GM21526 (cell line): ENCODE results near the gene MSANTD1.

Source experiments
- ATAC-seq: cut with Tn5 transposase; IDR thresholded peaks from one replicate; pipeline ENCODE4 v1.9.1; 2021; ENCODE audit warnings: moderate library complexity; ENCODE audit not compliant: unreplicated experiment, low FRiP score

MSANTD1 gene

DNA sequence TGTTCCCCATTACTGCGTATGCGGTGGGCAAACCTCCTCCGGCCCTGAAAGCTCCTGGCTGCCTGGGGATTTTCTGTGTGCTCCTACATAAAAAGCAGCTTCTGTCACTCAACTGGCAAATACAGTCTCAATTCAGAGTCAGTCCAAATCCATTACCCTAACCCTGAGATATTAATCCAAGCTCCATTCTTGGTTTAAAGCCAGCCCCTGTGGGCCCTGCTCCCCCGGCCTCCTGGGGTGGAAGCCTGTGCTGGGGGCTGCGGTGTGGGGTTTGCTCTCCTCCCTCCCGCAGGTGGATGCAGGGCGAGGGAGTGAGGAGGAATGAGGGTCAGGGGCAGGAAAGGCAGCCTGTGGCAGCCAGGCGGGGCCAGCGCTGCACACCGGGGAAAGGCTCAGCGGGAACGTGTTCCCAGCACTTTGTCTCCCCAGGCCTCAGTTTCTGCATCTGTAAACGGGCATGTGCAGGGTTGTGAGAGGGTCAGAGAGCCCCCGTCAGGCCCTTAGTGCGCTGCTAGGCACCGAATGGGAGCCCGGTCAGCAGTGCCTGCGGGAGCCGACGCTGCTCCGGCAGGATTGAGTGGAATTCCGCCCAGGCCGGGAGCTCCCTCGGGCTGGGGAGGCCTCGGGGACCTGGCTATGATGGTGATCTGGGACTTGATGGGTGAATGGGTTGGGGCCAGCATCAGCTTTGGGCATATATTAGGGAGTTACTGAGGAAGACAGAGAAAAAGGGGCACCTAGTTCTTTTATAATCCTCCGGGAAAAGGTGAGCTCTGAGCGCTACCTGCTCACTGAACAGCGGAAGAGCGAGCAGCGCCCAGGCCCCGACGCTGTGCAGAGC is 37.6 kb downstream of the MSANTD1 start:
- ATAC-seq = peak; percentile 11

GRCh38 chr4:3287271-3287971 is 38.5 kb downstream of the MSANTD1 start:
- ATAC-seq = no peak

DNA sequence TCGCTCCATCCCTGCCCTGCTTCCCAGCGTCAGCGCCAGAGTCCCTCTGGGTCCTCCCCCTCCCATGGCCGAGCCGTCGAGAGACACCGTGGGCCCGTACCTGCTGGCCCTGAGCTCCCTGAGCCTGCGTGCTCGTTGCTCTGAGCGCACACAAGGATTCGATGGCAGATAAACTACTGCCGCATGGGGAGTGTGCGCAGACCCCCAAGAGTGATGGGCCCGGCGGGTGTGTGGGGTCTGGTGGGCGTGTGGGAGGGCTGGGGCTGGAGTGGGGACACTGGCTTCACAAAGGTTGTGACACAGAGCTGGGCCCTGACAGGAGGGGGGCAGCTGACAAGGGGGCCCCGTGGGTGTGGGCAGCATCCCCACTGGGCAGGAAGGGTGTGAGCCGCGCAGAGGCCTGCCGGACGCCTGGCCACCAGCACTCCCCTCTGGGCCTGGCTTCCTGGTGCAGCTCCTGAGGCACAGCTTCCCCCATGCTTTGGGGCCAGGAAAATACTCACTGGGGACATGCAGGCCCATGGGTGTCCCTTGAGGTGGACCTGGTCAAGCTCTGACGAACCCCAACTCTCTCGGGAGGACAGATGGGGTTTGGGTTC is 39.1 kb downstream of the MSANTD1 start:
- no peak for ATAC-seq

- no peak for ATAC-seq
Measured at GRCh38 chr4:3288571-3289094, 39.7 kb downstream of the MSANTD1 start.

GRCh38 chr4:3290476-3290875 is 41.5 kb downstream of the MSANTD1 start:
- no peak for ATAC-seq

DNA sequence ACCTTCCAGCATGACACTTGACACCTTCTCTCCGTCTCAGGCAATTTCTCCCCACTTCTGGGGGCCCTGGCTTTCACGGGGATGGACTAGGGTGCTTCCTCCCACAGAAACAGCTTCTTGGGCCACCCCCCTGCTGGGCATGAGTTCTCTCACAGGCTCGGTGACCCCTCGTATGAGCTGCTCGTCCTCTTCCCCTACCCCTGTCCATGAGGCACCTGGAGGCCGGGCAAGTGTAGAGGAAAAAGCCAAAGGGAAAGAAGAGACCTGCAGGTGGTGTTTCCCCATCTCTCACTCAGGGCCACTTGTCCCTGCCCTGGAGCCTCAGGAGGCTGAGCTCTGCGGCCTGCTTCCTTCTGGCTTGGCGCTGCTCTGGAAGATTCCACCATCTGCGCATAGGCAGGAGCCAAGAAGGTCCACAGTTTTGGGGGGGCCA is 41.9 kb downstream of the MSANTD1 start:
- ATAC-seq = no peak

DNA sequence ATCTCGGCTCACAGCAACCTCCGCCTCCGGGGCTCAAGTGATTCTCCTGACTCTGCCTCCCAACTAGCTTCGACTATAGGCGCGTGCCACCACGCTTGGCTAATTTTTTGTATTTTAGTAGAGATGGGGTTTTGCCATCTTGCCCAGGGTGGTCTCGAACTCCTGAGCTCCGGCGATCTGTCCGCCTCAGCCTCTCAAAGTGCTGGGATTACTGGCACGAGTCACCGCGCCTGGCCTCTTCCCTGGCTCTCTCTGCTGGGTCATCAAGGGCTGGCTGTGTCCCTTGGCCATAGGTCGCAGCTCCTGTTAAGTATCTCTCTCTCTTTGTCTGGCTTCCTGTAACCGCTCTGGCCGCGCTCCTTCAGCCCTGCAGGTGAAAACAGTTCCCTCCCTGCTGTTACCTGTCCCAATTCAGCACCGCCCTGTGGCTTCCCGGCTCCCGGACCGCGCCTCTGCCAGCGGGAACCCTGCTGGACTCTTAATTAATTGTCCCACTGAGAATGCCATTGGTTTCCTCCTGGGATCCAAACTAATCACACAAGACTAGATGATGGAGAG is 42.5 kb downstream of the MSANTD1 start:
- ATAC-seq = no peak

GRCh38 chr4:3291969-3292570 is 43.1 kb downstream of the MSANTD1 start:
- no peak for ATAC-seq

- peak; percentile 80 for ATAC-seq
Measured at GRCh38 chr4:3292571-3293400, 43.8 kb downstream of the MSANTD1 start, which contains the start of gene RGS12. Gene RGS12, plus strand, starts transcription at chr4:3293021. Its CDS starts 23,150 bp downstream, at chr4:3316171.

DNA sequence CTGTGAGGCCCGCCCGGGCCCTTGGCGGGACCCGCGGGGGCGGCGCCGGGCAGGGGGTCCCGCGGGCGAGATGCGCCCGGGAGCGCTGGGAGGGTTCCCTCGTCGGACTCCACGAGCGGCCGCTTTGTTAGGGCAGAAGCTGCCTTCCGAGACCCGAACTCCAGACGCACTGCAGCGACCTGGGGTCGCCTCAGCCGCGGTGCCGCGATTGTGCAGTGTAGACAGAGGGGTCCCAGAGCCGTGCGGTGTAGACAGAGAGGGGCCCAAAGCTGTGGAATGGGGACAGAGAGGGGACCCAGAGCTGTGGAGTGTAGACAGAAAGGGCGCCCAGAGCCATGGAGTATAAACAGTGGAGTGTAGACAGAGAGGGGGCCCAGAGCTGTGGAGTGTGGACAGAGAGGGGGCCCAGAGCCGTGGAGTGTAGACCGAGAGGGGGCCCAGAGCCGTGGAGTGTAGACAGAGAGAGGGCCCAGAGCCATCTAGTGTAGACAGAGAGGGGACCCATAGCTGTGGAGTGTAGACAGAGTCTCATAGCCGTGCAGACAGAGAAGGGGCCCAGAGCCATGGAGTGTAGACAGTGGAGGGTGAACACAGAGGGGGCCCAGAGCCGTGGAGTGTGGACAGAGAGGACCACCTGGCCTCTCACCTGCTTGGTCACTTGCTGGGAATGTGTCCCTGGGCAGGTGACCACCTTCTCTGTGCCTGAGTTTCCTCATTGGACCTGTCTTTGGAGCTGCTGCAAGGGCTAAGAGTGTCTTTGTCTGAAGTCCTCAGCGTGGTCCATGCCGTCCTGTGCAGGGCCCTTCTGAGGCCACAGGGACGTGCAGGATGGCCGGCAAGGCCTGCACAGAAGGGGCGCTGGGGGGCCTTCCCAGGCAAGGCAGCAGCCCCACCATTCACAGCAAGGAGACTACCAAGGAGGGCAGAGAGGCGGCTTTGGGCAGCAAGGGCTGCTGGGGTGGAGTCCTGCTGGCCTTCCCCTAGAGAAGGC is 44.7 kb downstream of the MSANTD1 start:
- no peak for ATAC-seq

DNA sequence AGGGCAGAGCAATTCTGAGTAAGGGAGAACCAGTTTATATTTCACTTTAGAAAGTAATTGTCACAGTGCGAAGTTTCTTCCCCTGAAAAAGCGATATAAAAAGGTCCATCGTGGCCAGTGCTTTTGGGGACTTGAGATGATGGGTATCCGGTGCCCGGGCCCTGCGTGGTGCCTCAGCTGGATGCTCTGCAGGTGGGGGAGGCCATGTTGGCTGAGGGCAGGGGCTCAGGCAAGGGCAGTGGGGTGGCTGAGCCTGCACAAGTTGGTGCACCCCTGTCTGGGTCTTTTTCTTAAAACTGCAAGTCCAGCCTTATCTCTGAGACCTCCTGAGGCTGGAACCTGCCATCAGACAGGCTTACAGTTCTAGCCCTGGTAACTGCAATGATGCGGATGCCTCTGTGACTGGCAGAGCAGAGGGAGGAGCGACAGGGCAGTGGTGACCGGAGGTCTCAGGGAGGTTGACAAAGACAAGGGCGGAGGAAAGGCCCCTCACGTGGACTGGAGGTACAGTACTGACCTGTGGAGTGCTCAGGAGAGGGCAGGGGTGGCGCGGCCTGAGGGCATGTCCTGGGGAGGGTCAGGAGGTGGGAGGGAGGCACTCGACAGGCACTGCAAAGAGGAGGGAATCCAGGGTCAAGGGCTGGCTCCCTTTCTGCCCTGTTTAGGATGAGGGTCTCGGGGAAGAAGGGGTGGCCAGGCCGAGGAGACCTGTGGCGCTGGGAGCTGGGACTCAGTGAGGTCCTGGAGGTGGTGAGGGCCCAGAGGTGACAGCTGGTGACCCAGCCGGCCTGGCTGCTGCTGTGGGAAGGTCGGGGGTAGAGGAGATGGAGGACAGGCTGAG is 45.7 kb downstream of the MSANTD1 start:
- ATAC-seq = no peak

GRCh38 chr4:3295837-3296624 is 47.1 kb downstream of the MSANTD1 start:
- no peak for ATAC-seq

GRCh38 chr4:3296651-3297050 is 47.7 kb downstream of the MSANTD1 start:
- ATAC-seq = no peak

GRCh38 chr4:3297066-3297859 is 48.3 kb downstream of the MSANTD1 start:
- no peak for ATAC-seq

DNA sequence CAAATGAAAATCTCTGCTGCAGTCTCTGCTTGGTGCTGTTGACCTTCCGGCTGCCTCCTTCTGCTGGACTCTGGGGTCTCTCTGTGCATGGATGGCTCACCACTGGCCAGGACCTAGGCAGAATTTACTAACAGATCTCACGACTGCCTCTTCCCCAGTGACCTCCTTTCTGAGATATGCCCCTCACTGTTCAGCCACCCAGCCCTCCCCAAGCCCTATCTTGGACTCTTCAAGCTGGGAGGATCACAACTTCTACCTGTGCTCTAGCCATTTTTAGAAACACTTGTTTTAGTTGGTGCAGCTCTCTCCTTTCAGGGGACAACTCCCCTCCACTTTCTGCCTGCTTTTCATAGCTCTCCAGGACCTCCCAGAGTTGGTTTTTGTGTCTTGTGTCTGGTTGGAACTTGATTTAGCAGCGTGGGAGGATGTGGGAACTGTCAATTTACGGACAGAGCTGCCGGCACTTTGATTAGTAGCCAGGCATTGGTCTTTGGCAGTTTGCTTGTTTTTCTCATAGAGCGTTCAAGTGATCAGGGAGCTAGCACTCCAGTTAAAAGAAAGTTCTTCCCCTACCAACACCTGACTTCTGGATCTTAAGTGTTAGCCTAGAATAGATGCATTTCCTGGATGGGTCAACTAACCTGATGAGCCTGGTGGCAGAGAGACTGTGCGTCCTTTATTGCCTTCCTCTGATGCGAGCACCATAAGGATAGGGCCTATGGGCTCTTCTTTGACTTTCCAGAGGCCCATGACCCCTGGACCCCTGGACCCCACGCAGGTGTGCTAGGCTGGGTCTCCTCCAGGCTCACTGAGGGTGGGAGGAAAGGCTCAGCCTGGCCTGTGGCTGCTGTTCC is 50.4 kb downstream of the MSANTD1 start:
- ATAC-seq = no peak
